Measurements from ENCODE around the gene KLHL36. TPM values are rescaled to one million over a fixed set of nuclear protein-coding genes. Genes with fewer than 3 reads are reported as not detected.

Gene KLHL36
- total RNA-seq, 2 donors from 2014 or later, result 48.5 to 49.4 TPM

- intact Hi-C loops (cut with DNase I), result loop anchor here in 1 of 2 donors (1.0 kb wide), 1 partner anchor 30 kb away; no protein-coding TSS in a partner anchor
- DNase-seq (ENCODE audit: low spot score), result no peak
Observed at GRCh38 chr16:84637709-84638108, 10.6 kb upstream of the KLHL36 start.

- no peak for DNase-seq (ENCODE audit: low spot score)
- intact Hi-C loops (cut with DNase I), result no loop called here
Observed at GRCh38 chr16:84638231-84638806, 10.0 kb upstream of the KLHL36 start.

GRCh38 chr16:84640145-84640544 lies 8.2 kb upstream of the KLHL36 start:
- intact Hi-C loops (cut with DNase I), result no loop called here
- DNase-seq (ENCODE audit: low spot score), result no peak

- no peak for DNase-seq (ENCODE audit: low spot score)
- intact Hi-C loops (cut with DNase I), result no loop called here
Observed at GRCh38 chr16:84641643-84642358, 6.5 kb upstream of the KLHL36 start.

GRCh38 chr16:84643180-84643583 lies 5.1 kb upstream of the KLHL36 start:
- intact Hi-C loops (cut with DNase I), result no loop called here
- peak; percentile 95 for DNase-seq (ENCODE audit: low spot score)

GRCh38 chr16:84643674-84644073 lies 4.6 kb upstream of the KLHL36 start:
- no peak for DNase-seq (ENCODE audit: low spot score)
- intact Hi-C loops (cut with DNase I), result no loop called here

GRCh38 chr16:84648595-84649510 lies 542 bp downstream of the KLHL36 start:
- intact Hi-C loops (cut with DNase I), result no loop called here
- DNase-seq (ENCODE audit: low spot score), result peak; percentile 82

- intact Hi-C loops (cut with DNase I), result no loop called here
- DNase-seq (ENCODE audit: low spot score), result no peak
Observed at GRCh38 chr16:84649511-84649861, 1.2 kb downstream of the KLHL36 start.

GRCh38 chr16:84650062-84650991 lies 2.0 kb downstream of the KLHL36 start:
- intact Hi-C loops (cut with DNase I), result no loop called here
- no peak for DNase-seq (ENCODE audit: low spot score)

- no peak for DNase-seq (ENCODE audit: low spot score)
- intact Hi-C loops (cut with DNase I), result no loop called here
Observed at GRCh38 chr16:84652566-84652965, 4.3 kb downstream of the KLHL36 start.

- intact Hi-C loops (cut with DNase I), result no loop called here
- no peak for DNase-seq (ENCODE audit: low spot score)
Observed at GRCh38 chr16:84654238-84654637, 5.9 kb downstream of the KLHL36 start.

- no peak for DNase-seq (ENCODE audit: low spot score)
Observed at GRCh38 chr16:84654998-84655397, 6.7 kb downstream of the KLHL36 start.

GRCh38 chr16:84656649-84657048 lies 8.3 kb downstream of the KLHL36 start:
- intact Hi-C loops (cut with DNase I), result no loop called here
- no peak for DNase-seq (ENCODE audit: low spot score)

More at GRCh38 chr16:84654998-84655397, 6.7 kb downstream of the KLHL36 start:
- intact Hi-C loops (cut with DNase I), result no loop called here

GRCh38 chr16:84657229-84657837 lies 9.0 kb downstream of the KLHL36 start:
- DNase-seq (ENCODE audit: low spot score), result no peak
- intact Hi-C loops (cut with DNase I), result no loop called here

GRCh38 chr16:84658690-84659089 lies 10.4 kb downstream of the KLHL36 start:
- DNase-seq (ENCODE audit: low spot score), result no peak

GRCh38 chr16:84659656-84660300 lies 11.5 kb downstream of the KLHL36 start:
- no peak for DNase-seq (ENCODE audit: low spot score)
- intact Hi-C loops (cut with DNase I), result loop anchor here in 1 of 2 donors (10.0 kb wide), 1 partner anchor 55 kb away; no protein-coding TSS in a partner anchor

More at GRCh38 chr16:84658690-84659089, 10.4 kb downstream of the KLHL36 start:
- intact Hi-C loops (cut with DNase I), result no loop called here

- intact Hi-C loops (cut with DNase I), result loop anchor here in 1 of 2 donors (10.0 kb wide), 1 partner anchor 54 kb away; no protein-coding TSS in a partner anchor
- DNase-seq (ENCODE audit: low spot score), result peak; percentile 55
Observed at GRCh38 chr16:84660973-84661372, 12.7 kb downstream of the KLHL36 start.
